Cerebellar nuclear complex (tissue), 1 donor: ENCODE results near the gene TAPT1.
"Not testable (repeated sequence)": the region's sequence is repeated elsewhere in the genome, so short reads cannot be mapped to it uniquely, and the experiment has no call there.

ENCODE experiments used
- DNase-seq, 2 experiments: peaks; one replicate each; lab custom pipeline; 2025; lab: John Stamatoyannopoulos, UW

Gene TAPT1, protein sequence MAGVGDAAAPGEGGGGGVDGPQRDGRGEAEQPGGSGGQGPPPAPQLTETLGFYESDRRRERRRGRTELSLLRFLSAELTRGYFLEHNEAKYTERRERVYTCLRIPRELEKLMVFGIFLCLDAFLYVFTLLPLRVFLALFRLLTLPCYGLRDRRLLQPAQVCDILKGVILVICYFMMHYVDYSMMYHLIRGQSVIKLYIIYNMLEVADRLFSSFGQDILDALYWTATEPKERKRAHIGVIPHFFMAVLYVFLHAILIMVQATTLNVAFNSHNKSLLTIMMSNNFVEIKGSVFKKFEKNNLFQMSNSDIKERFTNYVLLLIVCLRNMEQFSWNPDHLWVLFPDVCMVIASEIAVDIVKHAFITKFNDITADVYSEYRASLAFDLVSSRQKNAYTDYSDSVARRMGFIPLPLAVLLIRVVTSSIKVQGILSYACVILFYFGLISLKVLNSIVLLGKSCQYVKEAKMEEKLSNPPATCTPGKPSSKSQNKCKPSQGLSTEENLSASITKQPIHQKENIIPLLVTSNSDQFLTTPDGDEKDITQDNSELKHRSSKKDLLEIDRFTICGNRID

DNA sequence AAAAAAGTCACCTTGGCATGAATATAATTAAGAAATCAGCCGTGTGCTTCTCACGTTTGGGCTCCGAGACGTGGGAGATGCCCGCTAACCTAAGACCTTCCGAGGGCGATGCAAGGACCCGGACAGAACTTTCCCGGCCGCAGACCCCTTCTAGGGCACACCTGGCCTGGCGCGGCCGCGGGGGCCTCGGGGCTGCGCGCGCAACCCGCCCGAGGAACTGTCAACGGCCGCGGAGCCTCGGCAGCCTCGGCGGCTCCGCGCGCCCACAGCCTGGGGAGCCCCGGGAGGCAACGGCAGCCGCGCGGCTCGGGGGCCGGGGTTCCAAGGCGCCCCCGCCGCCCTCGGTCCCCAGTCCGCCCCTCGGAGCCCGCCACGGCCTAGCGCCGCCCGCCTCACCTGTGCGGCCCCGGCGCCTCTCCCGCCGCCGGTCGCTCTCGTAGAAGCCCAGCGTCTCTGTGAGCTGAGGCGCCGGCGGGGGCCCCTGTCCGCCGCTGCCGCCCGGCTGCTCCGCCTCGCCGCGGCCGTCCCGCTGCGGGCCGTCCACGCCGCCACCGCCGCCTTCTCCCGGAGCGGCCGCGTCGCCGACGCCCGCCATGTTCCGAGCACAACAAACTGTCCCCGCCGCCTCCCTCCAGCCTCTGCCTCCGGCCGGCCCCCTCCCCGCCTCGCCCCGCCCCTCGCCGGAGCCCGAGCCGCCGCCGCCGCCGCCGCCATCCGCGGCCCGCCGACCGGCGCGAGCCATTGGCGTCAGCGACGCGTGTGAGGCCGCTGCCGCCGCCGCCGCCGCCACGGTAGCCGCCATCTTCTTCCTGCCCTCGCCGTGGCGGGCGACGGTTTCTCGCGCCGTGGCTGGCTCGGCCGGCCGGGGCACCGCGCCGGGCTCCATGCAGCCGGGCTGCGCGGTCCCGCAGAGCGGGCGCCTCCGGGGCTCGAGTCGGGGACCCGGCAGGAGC lies at the start of gene TAPT1:
TAPT1 (minus strand) TSS at position 609 of the 953 bp plus-strand sequence; CDS start at position 595, 14 bp downstream.
- peak in 1 of 2 experiments; percentile 8 for DNase-seq

DNA sequence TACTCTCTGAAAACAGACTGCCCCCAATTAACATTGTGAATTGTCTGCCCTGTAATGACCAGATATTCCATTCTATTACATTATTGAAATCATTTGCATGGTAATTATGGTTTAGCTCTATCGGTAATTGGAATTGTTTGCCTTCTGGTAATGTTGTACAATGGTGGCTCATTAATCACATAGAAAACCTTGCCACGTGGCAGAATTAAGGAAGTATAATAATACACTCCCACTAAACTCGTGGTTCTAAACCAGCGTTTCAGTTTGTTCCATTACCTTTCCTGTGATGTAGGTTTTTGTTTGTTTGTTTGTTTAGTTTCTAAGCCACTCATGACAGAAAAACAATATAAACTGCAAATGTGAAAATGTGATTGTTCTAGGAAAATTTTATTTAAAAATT lies 45.1 kb upstream of the TAPT1 start:
- no peak for DNase-seq

DNA sequence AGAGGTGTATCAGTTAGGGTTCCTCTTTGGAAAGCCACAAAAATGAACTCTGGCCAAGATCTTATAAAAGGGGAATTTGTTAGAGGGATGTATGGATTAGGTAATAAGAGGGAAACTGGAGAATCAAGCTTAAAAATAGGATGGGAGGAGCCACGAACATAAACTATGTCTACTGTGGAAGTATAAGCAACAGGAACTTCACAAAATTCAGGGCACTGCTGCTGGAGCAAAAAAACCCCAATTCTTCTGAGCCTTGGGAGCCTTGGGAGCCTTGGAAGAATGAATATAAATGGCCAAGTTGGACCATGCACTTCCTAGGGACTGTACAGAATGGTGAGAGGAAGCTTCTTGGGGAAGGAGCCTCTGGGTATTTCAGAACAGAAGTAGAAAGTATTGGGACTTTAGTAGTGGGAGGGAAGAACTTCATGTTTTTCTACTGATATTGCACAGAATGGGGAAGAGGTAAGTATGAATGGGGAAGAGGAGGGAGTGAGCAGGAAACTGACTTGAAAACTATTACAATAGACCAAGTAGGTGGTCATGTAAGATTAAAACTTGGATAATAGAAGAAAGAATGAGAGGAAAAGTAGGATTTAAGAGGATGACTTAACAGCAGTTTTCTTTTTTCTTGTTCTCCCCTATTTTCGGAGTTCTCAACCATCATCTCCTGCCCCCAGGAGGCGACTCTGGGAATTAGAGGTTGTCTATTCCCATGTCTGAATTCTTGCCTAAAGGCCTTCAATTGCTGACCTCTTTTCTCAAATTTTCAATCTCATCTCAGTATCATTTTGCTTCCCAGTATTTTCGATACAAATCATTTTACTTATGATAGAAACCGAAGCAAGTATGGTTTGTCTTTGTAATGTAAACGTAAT lies 44.4 kb upstream of the TAPT1 start:
- DNase-seq: no peak

DNA sequence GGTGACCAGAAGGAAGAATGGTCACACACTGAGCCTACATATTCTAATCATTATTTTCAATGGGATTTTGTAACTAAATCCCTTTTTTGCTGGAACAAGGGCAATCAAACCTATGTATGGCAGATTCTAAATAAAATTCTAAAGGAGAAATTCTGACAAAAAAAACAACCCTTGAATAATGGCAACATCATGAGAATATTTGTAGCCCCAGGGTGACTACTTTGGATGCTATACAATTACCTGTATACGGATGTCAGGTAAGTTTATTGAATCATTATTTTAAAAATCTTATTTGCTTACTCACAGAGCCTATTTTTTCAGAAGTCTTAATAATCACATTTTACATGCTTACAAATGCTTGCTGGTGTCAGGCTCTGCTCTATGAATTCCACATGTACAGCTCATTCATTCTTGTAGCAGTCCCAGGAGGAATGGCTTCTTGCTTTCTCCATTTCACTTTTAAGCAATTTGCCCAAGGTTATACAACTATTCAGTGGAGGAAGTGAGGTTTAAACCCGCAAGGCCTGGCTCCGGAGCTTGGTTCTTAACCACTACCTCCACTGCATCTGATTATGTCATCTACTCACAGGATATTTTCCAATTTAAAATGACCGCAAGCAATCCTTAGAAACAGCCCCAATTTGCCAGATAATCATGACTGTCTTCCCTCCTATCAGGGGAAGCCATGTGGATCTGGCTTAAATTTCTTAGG lies 43.6 kb upstream of the TAPT1 start:
- DNase-seq: not testable (repeated sequence)

DNA sequence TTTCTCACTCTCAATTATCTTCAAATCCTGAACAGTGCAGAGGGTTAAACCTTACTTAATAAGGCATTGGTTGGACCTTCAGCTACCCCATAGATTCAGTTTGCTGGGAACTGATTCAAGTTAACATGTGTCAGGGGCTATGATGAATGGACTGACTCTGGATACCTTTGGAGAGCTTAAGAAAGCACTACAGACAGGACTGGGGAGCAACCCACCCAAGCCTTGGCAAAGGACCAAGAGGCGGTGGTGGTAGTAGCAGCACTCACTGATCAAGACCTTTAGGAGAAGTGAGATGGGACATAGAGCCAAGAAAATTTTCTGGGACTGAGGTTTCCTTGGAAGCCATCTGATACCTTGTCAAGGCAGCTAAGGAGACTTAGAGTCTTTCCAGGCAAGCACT lies 43.0 kb upstream of the TAPT1 start:
- no peak for DNase-seq

GRCh38 chr4:16268290-16268689 lies 42.0 kb upstream of the TAPT1 start:
- DNase-seq: no peak

- no peak for DNase-seq
These were observed 41.4 kb upstream of the TAPT1 start for GRCh38 chr4:16267639-16268038.

- no peak for DNase-seq
These were observed 39.5 kb upstream of the TAPT1 start for GRCh38 chr4:16265820-16266219.

DNA sequence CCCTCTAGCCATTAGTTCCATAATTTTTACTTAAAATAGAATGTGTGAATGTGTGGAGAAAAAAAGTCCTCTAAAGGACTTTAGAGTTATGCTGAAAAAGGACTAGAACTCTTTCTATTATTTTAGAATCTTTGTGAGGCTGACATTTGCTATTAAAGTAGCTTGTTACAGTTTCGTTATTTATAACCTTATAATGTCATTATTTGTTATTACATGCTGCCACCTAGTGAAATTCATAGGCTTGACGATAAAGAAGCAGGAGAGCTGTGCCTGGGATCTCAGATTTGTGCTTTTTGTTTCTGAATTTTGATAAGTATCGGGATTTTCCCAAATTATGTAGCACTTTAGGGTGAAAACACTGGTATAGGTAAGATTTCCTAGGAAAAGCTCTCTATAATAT lies 38.5 kb upstream of the TAPT1 start:
- DNase-seq: no peak

DNA sequence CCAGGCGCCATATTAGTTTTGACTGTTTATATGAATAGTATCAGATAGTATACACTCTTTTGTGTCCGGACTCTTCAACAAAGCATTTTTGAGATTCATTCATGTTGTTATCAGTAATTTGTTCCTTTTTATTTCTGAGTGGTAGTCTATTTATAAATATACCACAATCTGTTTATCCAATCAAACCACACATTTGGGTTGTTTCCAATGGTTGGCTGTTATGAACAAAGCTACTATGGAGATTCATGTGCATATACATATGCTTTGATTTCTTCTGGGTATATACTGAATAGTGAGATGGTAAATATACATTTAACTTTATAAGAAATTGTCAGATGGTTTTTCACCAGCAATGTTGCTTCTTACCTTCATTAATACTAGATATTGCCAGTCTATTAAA lies 36.8 kb upstream of the TAPT1 start:
- no peak for DNase-seq

DNA sequence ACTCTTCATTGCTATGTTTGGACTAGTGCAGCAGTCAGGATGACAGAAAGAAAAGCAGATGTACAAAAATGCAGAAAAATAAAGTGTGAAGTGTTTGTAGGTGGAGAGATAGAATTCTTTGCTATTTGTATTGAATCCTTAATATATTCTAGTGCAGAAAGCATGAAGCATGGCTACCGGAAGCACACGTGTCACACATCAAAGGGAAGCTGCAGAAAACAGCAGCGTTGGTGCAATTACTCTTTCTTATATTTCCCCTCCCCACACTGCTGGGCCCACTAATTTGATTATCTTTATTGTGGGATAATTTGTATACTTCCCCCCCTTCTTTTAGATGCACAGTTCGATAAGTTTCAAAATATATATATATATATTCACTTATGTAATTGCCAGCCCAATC lies 35.9 kb upstream of the TAPT1 start:
- DNase-seq: no peak

DNA sequence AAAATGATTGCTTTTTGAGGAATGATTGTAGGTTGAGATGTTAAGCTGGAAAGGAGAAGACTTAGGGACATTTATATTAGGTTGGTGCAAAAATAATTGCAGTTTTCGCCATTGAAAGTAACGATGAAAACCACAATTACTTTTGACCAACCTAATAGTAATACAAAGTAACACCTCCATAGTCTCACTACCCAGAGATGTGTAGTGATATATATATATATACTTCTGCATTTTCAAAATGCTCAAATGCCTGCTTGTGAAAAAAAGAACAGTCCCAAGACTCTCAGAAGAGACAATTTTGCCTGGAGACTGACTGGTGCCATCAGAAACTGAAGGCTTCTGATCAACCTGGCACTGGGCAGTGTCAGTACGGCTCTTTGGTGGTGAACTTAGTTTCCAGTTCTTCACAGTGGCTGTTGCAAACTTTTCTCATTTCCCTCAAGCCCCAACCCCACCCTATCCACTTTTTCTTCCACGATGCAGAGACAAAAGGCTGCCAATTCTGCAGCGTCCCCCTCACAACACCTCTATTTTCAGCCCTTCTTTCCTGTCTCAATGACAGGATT lies 35.1 kb upstream of the TAPT1 start:
- no peak for DNase-seq

GRCh38 chr4:16259889-16260246 lies 33.6 kb upstream of the TAPT1 start:
- no peak for DNase-seq

DNA sequence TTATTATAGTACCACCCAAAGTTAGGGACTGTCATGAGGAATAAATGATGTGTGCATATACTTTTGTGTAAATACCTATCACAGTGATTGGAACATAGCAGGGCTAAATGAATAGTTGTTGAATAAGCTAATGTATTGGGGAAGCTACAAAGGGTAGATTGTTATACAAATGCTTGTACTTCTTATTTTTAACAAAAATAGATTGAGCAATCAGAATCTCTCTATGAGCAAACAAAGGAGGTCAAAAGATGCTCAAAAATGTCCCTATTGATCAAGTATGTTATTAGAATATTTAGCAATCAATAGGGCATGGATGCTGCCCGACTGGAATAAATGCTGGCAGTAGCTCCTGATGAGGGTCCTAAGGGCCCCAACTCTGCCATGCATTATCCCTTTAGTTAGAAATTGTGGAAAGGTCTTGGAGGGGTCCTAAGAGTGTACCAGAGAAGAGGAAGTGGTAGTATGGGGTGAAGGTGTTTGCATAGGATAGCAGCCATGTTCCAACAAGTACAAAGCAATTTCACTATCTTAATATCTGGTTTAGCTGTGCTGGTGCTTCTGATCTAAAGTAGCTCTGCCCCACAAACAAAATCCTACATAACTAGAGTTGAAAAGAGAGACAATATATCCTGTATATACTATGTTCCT lies 33.1 kb upstream of the TAPT1 start:
- DNase-seq: no peak

GRCh38 chr4:16257611-16258010 lies 31.3 kb upstream of the TAPT1 start:
- DNase-seq: no peak

GRCh38 chr4:16256343-16256742 lies 30.1 kb upstream of the TAPT1 start:
- no peak for DNase-seq

- DNase-seq: no peak
These were observed 29.5 kb upstream of the TAPT1 start for GRCh38 chr4:16255730-16256129.

DNA sequence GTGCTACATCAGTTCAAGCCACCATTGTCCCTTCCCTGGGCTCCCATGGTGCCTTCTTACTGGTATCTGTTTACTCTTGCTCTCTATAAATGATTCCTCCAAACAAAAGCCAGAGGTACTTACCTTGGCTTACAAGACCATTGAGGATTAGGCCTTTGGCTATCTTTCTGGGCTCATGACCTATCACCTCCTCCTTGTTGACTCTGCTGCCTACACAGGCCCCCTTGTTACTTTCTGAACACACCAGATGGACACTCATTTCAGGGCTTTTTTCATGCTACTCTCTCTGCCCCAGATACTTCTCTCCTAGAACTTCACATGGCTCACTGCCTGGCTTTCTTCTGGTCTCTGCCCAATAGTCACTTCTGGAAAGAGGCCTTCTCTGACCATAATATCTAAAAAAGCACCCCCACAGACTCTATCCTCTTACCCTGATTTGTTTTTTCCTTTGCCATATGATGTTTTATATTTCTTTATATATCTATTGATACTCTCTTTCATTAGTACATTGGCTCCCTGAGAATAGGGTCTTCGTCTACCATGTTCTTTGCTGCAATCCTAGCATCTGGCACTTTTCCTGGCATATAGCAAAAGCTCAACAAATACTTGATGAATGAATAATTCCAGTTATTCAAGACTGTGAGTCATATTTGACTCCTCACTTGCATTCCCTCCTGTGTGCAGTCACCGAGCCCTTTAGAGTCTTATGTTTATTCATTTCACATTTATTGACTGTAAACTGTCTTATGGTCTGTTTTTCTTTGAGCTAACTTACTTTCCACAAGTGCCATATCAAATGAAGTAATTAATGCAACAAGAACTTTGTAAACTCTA lies 27.1 kb upstream of the TAPT1 start:
- DNase-seq: no peak

- DNase-seq: no peak
These were observed 24.5 kb upstream of the TAPT1 start for GRCh38 chr4:16250661-16251365.
